GM23338 (cell line): ENCODE data around the gene STPG2. TPM values are rescaled to one million over a fixed set of nuclear protein-coding genes. Genes with fewer than 3 reads are reported as not detected.

ENCODE experiments used
- ATAC-seq: fragments of 200-7000 bp; cut with Tn5 transposase; 3 replicates; pipeline ENCODE4 v1.9.1; 2020
- DNase-seq: peaks from one replicate; pipeline ENCODE4 v3.0.0-alpha.2; 2015; ENCODE audit warnings: low spot score
- H2AFZ ChIP-seq: fragments of 200-600 bp; sonication (generic); 2 replicates; pipeline ENCODE4 v1.8.0; 2016; ENCODE audit warnings: antibody characterized with exemption, mild to moderate bottlenecking, moderate library complexity
- H3F3A ChIP-seq: fragments of 200-600 bp; sonication (generic); replicated peaks from 2 replicates; pipeline ENCODE4 v1.8.0; 2017; ENCODE audit warnings: antibody characterized with exemption, mixed run types, low read depth
- H3K27ac ChIP-seq: fragments of 200-600 bp; sonication (generic); 2 replicates; pipeline ENCODE4 v1.6.1; 2016; ENCODE audit warnings: low read depth
- H3K27me3 ChIP-seq: fragments of 200-600 bp; sonication (generic); 2 replicates; pipeline ENCODE4 v1.8.0; 2016; ENCODE audit warnings: mild to moderate bottlenecking, mixed run types, moderate library complexity; ENCODE audit not compliant: insufficient read depth
- H3K36me3 ChIP-seq: fragments of 200-600 bp; sonication (generic); 2 replicates; pipeline ENCODE4 v1.8.0; 2016; ENCODE audit warnings: mild to moderate bottlenecking; ENCODE audit not compliant: insufficient read depth
- H3K4me1 ChIP-seq: fragments of 200-600 bp; sonication (generic); 2 replicates; pipeline ENCODE4 v1.8.0; 2016; ENCODE audit warnings: mild to moderate bottlenecking, moderate library complexity; ENCODE audit not compliant: insufficient read depth
- H3K4me2 ChIP-seq: fragments of 200-600 bp; sonication (generic); 2 replicates; pipeline ENCODE4 v1.7.1; 2017; ENCODE audit warnings: mixed run types
- H3K4me3 ChIP-seq: fragments of 200-600 bp; sonication (generic); 2 replicates; pipeline ENCODE4 v1.6.1; 2016; ENCODE audit warnings: mixed run types
- H3K79me2 ChIP-seq: fragments of 200-600 bp; sonication (generic); replicated peaks from 2 replicates; pipeline ENCODE4 v1.8.0; 2017; ENCODE audit warnings: mild to moderate bottlenecking; ENCODE audit not compliant: insufficient read depth
- H3K9me2 ChIP-seq: fragments of 200-600 bp; sonication (generic); 2 replicates; pipeline ENCODE4 v1.8.0; 2017; ENCODE audit not compliant: insufficient read depth
- H4K20me1 ChIP-seq: fragments of 200-600 bp; sonication (generic); replicated peaks from 2 replicates; pipeline ENCODE4 v1.8.0; 2017; ENCODE audit warnings: mild to moderate bottlenecking; ENCODE audit not compliant: insufficient read depth
- H3K27ac Mint-ChIP-seq: 2 replicates; pipeline ENCODE4 v1.8.0; 2020; ENCODE audit warnings: inconsistent platforms, mild to moderate bottlenecking, moderate library complexity, mixed read lengths
- H3K27me3 Mint-ChIP-seq: 3 replicates; pipeline ENCODE4 v1.8.0; 2022; ENCODE audit warnings: low read depth, mild to moderate bottlenecking, moderate library complexity, mixed read lengths, inconsistent platforms; ENCODE audit not compliant: insufficient read depth, poor library complexity
- H3K36me3 Mint-ChIP-seq: 3 replicates; pipeline ENCODE4 v1.8.0; 2021; ENCODE audit warnings: low read depth, mild to moderate bottlenecking, inconsistent platforms, moderate library complexity, mixed read lengths
- H3K4me1 Mint-ChIP-seq: 3 replicates; pipeline ENCODE4 v1.8.0; 2020; ENCODE audit warnings: mild to moderate bottlenecking, inconsistent platforms, mixed read lengths
- H3K4me3 Mint-ChIP-seq: 3 replicates; pipeline ENCODE4 v1.8.0; 2021; ENCODE audit warnings: moderate library complexity, mild to moderate bottlenecking, inconsistent platforms, mixed read lengths
- H3K9me3 Mint-ChIP-seq: 3 replicates; pipeline ENCODE4 v1.8.0; 2020; ENCODE audit warnings: moderate library complexity, mild to moderate bottlenecking, inconsistent platforms, mixed read lengths
- CREB1 ChIP-seq: fragments of 250-450 bp; sonication (Bioruptor Pico); IDR thresholded peaks from 2 replicates; pipeline ENCODE4 v1.5.0; 2020; ENCODE audit warnings: low read depth, mild to moderate bottlenecking, moderate library complexity
- CTCF ChIP-seq, 2 experiments: fragments of 200-600 bp in 1 of 2; sonication (generic) in 1 of 2; conservative IDR thresholded peaks; 2 replicates each; pipeline versions ENCODE4 v1.5.1 to v1.6.1; 2016 to 2017; ENCODE audit warnings: antibody characterized with exemption in 2 of 2, low read depth in 2 of 2, mild to moderate bottlenecking in 2 of 2, moderate library complexity in 1 of 2
- EZH2 ChIP-seq: fragments of 200-600 bp; sonication (generic); IDR thresholded peaks from one replicate; pipeline ENCODE4 v1.8.0; 2017; ENCODE audit warnings: antibody characterized with exemption, mild to moderate bottlenecking, low read depth; ENCODE audit not compliant: unreplicated experiment
- EZH2phosphoT487 ChIP-seq: fragments of 200-600 bp; sonication (generic); IDR thresholded peaks from one replicate; pipeline ENCODE4 v1.8.1; 2018; ENCODE audit warnings: antibody characterized with exemption; ENCODE audit not compliant: unreplicated experiment
- JUNB ChIP-seq: IDR thresholded peaks from one replicate; pipeline ENCODE4 v1.6.1; 2016; ENCODE audit warnings: antibody characterized with exemption; ENCODE audit not compliant: unreplicated experiment
- ZNF114 ChIP-seq: fragments of 250-450 bp; sonication (Bioruptor Pico); IDR thresholded peaks from 2 replicates; pipeline ENCODE4 v1.5.0; 2020; ENCODE audit warnings: mild to moderate bottlenecking, moderate library complexity
- ZNF331 ChIP-seq: fragments of 250-450 bp; sonication (Bioruptor Pico); IDR thresholded peaks from 2 replicates; pipeline ENCODE4 v1.5.0; 2020; ENCODE audit warnings: low read depth, mild to moderate bottlenecking, moderate library complexity
- ZNF462 ChIP-seq: fragments of 250-450 bp; sonication (Bioruptor Pico); IDR thresholded peaks from 2 replicates; pipeline ENCODE4 v1.5.0; 2020; ENCODE audit warnings: mild to moderate bottlenecking, moderate library complexity
- polyA plus RNA-seq: library from polyadenylated mRNA; unstranded; fragments of >200 nt; fragmentation: Nextera tagmentation; extraction: Ambion mirVana; gene quantifications from 2 replicates; pipeline ENCODE4 v1.2.1, GENCODE V29; 2016
- total RNA-seq: library from RNA; depleted of rRNA; stranded (reverse); fragments of >200 nt; shearing (Covaris generic); gene quantifications from 2 replicates; pipeline ENCODE4 v1.2.3, GENCODE V29; 2014
- TF ChIP-seq, protein P1 (sequence below): IDR thresholded peaks from 2 replicates; pipeline ENCODE4 v1.6.1; 2016; ENCODE audit warnings: antibody characterized with exemption
- TF ChIP-seq, protein P2 (sequence below): IDR thresholded peaks from one replicate; pipeline ENCODE4 v1.6.1; 2018; ENCODE audit warnings: antibody characterized with exemption; ENCODE audit not compliant: unreplicated experiment

Gene STPG2
- total and polyA plus RNA-seq, 2 experiments from 2014 or later: 0.17 to 0.32 TPM

GRCh38 chr4:97952763-97953162 lies 190.5 kb downstream of the STPG2 start:
- no peaks in the 10 kb centered on the region for H3K4me1 ChIP-seq
- ATAC-seq (no peak), DNase-seq (no peak)
- TF ChIP-seq EZH2phosphoT487 (no peak), JUNB (no peak), ZNF462 (CRISPR knock-in tag) (no peak), EZH2 (no peak), CREB1 (no peak), ZNF114 (no peak), CTCF (conservative IDR thresholded peaks at IDR 0.05; ENCODE audit: low read depth in 2 of 2) (no peak), ZNF331 (CRISPR knock-in tag) (no peak)
- TF ChIP-seq, protein P1, sequence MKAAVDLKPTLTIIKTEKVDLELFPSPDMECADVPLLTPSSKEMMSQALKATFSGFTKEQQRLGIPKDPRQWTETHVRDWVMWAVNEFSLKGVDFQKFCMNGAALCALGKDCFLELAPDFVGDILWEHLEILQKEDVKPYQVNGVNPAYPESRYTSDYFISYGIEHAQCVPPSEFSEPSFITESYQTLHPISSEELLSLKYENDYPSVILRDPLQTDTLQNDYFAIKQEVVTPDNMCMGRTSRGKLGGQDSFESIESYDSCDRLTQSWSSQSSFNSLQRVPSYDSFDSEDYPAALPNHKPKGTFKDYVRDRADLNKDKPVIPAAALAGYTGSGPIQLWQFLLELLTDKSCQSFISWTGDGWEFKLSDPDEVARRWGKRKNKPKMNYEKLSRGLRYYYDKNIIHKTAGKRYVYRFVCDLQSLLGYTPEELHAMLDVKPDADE: no peak
- TF ChIP-seq, protein P2, sequence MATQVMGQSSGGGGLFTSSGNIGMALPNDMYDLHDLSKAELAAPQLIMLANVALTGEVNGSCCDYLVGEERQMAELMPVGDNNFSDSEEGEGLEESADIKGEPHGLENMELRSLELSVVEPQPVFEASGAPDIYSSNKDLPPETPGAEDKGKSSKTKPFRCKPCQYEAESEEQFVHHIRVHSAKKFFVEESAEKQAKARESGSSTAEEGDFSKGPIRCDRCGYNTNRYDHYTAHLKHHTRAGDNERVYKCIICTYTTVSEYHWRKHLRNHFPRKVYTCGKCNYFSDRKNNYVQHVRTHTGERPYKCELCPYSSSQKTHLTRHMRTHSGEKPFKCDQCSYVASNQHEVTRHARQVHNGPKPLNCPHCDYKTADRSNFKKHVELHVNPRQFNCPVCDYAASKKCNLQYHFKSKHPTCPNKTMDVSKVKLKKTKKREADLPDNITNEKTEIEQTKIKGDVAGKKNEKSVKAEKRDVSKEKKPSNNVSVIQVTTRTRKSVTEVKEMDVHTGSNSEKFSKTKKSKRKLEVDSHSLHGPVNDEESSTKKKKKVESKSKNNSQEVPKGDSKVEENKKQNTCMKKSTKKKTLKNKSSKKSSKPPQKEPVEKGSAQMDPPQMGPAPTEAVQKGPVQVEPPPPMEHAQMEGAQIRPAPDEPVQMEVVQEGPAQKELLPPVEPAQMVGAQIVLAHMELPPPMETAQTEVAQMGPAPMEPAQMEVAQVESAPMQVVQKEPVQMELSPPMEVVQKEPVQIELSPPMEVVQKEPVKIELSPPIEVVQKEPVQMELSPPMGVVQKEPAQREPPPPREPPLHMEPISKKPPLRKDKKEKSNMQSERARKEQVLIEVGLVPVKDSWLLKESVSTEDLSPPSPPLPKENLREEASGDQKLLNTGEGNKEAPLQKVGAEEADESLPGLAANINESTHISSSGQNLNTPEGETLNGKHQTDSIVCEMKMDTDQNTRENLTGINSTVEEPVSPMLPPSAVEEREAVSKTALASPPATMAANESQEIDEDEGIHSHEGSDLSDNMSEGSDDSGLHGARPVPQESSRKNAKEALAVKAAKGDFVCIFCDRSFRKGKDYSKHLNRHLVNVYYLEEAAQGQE: no peak
- H3K36me3 Mint-ChIP-seq: peaks cover 3% of the 10 kb centered on the region; the same call in 1 of the 3 replicates
- no peaks in the 10 kb centered on the region for H3K27me3 Mint-ChIP-seq
- no peak overlapping the region for H3K27ac ChIP-seq
- H3K9me3 Mint-ChIP-seq: peaks cover 20% of the 10 kb centered on the region
- H3K4me1 Mint-ChIP-seq: no peaks in the 10 kb centered on the region
- no peak overlapping the region for H3K27ac Mint-ChIP-seq
- no peaks in the 10 kb centered on the region for H3K36me3 ChIP-seq
- H3K27me3 ChIP-seq: no peaks in the 10 kb centered on the region
- H3K4me2 ChIP-seq: no peak overlapping the region
- no peaks in the 10 kb centered on the region for H3F3A ChIP-seq
- no peaks in the 10 kb centered on the region for H4K20me1 ChIP-seq
- no peaks in the 10 kb centered on the region for H3K79me2 ChIP-seq
- no peak overlapping the region for H2AFZ ChIP-seq
- H3K4me3 Mint-ChIP-seq: no peak overlapping the region
- peaks cover 5% of the 10 kb centered on the region for H3K9me2 ChIP-seq
- H3K4me3 ChIP-seq: no peak overlapping the region
